Chondrocyte (in vitro differentiated cells): ENCODE measurements around the gene PIK3R2. TPM values are rescaled to one million over a fixed set of nuclear protein-coding genes. Genes with fewer than 3 reads are reported as not detected.

Source experiments
- DNase-seq: peaks from one replicate; pipeline ENCODE4 v3.0.0; 2021; ENCODE audit warnings: mixed read lengths, low spot score
- H3K27ac Mint-ChIP-seq: one replicate; pipeline ENCODE4 v1.8.0; 2021; ENCODE audit warnings: mild to moderate bottlenecking, moderate library complexity, mixed read lengths; ENCODE audit not compliant: unreplicated experiment
- H3K27me3 Mint-ChIP-seq: 2 replicates; pipeline ENCODE4 v1.8.0; 2021; ENCODE audit warnings: low read depth, mixed read lengths
- H3K36me3 Mint-ChIP-seq: 2 replicates; pipeline ENCODE4 v1.8.0; 2021; ENCODE audit warnings: low read depth, mixed read lengths
- H3K4me1 Mint-ChIP-seq: 2 replicates; pipeline ENCODE4 v1.8.0; 2021; ENCODE audit warnings: low read depth, mild to moderate bottlenecking, mixed read lengths
- H3K4me3 Mint-ChIP-seq: one replicate; pipeline ENCODE4 v1.8.0; 2021; ENCODE audit warnings: mild to moderate bottlenecking, moderate library complexity, mixed read lengths; ENCODE audit not compliant: unreplicated experiment
- H3K9me3 Mint-ChIP-seq: 2 replicates; pipeline ENCODE4 v1.8.0; 2021; ENCODE audit warnings: low read depth, mixed read lengths
- total RNA-seq: library from RNA; stranded (reverse); gene quantifications from 3 replicates; pipeline ENCODE4 v1.2.1, GENCODE V29; 2021
- TF ChIP-seq, protein P1 (sequence below): fragments of 200-600 bp; sonication (generic); IDR thresholded peaks from 2 replicates; pipeline ENCODE4 v1.5.0; 2021; ENCODE audit warnings: antibody characterized with exemption, mild to moderate bottlenecking, moderate library complexity

Gene PIK3R2
- total RNA-seq, 1 donor from 2014 or later, result 73.1 TPM

DNA sequence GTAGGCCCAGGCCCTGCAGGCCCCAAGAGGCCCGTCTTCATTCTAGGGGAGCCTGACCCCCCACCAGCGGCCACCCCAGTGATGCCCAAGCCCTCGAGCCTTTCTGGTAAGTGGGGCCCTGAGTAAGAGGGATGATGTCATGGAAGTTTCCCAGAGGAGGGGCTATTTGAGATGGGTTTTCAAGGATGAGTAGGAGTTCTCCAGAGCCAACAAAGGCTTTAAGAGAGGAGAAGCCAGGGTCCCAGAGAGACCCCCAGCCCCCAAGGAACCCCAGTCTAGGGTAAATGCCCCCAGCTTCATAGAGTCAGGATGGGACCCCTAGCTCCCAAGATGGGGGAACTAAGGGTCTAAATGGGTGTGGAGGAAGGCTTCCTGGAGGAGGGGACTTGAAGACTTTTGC, 9.1 kb upstream of the PIK3R2 start:
- DNase-seq, result no peak
- no peaks in the 10 kb centered on the region for H3K4me1 Mint-ChIP-seq
- no peaks in the 10 kb centered on the region for H3K9me3 Mint-ChIP-seq
- peaks cover 22% of the 10 kb centered on the region for H3K36me3 Mint-ChIP-seq
- H3K27ac Mint-ChIP-seq, result no peak overlapping the region
- H3K27me3 Mint-ChIP-seq, result no peaks in the 10 kb centered on the region
- TF ChIP-seq, protein P1, sequence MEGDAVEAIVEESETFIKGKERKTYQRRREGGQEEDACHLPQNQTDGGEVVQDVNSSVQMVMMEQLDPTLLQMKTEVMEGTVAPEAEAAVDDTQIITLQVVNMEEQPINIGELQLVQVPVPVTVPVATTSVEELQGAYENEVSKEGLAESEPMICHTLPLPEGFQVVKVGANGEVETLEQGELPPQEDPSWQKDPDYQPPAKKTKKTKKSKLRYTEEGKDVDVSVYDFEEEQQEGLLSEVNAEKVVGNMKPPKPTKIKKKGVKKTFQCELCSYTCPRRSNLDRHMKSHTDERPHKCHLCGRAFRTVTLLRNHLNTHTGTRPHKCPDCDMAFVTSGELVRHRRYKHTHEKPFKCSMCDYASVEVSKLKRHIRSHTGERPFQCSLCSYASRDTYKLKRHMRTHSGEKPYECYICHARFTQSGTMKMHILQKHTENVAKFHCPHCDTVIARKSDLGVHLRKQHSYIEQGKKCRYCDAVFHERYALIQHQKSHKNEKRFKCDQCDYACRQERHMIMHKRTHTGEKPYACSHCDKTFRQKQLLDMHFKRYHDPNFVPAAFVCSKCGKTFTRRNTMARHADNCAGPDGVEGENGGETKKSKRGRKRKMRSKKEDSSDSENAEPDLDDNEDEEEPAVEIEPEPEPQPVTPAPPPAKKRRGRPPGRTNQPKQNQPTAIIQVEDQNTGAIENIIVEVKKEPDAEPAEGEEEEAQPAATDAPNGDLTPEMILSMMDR, result no peak
- no peak overlapping the region for H3K4me3 Mint-ChIP-seq

DNA sequence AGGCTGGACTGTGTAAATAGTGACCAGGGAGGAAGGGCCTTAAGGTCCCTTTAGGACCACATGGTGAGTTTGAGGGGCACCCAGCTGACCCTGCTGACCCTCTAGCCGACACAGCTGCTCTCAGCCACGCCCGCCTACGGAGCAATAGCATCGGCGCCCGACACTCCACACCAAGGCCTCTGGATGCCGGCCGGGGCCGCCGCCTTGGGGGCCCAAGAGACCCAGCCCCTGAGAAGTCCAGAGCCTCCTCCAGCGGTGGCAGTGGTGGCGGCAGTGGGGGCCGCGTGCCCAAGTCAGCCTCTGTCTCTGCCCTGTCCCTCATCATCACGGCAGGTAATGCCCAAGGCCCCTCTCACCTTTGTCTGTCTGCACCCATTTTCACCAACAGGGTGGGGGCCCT, 8.6 kb upstream of the PIK3R2 start:
- H3K4me1 Mint-ChIP-seq, result no peaks in the 10 kb centered on the region
- H3K36me3 Mint-ChIP-seq, result peaks cover 20% of the 10 kb centered on the region
- no peaks in the 10 kb centered on the region for H3K9me3 Mint-ChIP-seq
- H3K27me3 Mint-ChIP-seq, result no peaks in the 10 kb centered on the region
- no peak overlapping the region for H3K27ac Mint-ChIP-seq
- H3K4me3 Mint-ChIP-seq, result no peak overlapping the region
- DNase-seq, result no peak
- TF ChIP-seq, protein P1, result no peak

DNA sequence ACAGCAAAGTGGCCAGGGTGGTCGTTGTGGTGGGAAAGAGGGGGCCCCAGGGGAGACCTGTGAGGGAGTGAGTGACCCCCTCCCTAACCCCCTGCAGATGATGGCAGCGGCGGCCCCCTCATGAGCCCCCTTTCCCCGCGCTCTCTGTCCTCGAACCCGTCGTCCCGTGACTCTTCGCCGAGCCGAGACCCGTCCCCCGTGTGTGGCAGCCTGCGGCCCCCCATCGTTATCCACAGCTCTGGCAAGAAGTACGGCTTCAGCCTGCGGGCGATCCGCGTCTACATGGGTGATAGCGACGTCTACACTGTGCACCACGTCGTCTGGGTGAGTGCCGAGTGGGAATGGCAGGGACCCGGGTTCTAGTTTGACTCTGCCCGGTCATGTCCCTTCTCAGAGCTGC, 8.1 kb upstream of the PIK3R2 start:
- Mint-ChIP-seq H3K4me3 (no peak overlapping the region), H3K27me3 (no peaks in the 10 kb centered on the region), H3K27ac (no peak overlapping the region), H3K9me3 (no peaks in the 10 kb centered on the region), H3K36me3 (peaks cover 20% of the 10 kb centered on the region), H3K4me1 (no peaks in the 10 kb centered on the region)
- TF ChIP-seq, protein P1, result no peak
- no peak for DNase-seq

DNA sequence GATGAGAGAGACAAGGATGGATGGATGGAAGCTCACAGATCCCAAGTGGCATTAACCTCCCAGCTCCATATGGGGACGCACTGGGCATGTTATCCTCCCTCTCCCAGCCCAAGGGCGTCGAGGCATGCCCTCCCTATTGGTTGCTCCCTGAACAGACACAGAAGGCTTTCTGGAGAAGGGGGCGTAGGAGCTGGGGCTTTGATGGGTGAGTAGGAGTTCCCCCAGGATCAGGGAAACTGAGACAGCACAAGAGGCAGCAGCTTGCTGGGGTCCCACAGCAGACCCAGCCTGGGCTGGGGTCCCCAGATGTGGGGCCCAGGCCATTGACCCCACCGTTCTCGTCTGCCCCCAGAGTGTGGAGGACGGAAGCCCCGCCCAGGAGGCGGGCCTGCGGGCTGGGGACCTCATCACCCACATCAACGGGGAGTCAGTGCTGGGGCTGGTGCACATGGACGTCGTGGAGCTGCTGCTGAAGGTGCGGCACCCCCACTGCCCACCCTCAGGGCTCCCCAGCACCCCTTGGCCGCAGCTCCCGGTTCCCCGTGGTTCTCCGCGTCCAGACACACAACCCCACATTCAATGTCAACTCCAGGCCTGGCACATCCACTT, 7.5 kb upstream of the PIK3R2 start:
- DNase-seq, result no peak
- Mint-ChIP-seq H3K9me3 (no peaks in the 10 kb centered on the region), H3K27me3 (no peaks in the 10 kb centered on the region), H3K36me3 (peaks cover 17% of the 10 kb centered on the region), H3K27ac (no peak overlapping the region), H3K4me1 (no peaks in the 10 kb centered on the region), H3K4me3 (no peak overlapping the region)
- TF ChIP-seq, protein P1, result no peak

DNA sequence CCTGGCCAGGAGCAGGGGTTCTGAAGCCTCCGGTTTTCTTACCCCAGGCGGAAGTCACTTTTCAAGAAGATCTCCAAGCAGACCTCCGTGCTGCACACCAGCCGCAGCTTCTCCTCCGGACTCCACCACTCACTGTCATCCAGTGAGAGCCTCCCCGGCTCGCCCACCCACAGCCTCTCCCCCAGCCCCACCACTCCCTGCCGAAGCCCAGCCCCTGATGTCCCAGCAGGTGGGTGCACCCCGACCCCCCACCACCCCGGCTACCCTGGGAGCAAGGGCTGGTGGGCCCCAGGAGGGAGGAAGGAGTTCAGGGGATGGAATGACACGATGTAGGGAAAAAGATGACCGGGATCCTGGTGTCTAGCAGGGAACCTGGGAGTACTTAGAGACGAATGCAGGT, 5.6 kb upstream of the PIK3R2 start:
- H3K36me3 Mint-ChIP-seq, result peaks cover 14% of the 10 kb centered on the region
- H3K27ac Mint-ChIP-seq, result no peak overlapping the region
- no peaks in the 10 kb centered on the region for H3K27me3 Mint-ChIP-seq
- H3K4me3 Mint-ChIP-seq, result no peak overlapping the region
- DNase-seq, result no peak
- TF ChIP-seq, protein P1, result no peak
- H3K4me1 Mint-ChIP-seq, result peaks cover 9% of the 10 kb centered on the region
- H3K9me3 Mint-ChIP-seq, result no peaks in the 10 kb centered on the region
